ENCODE data around the gene TCF7L1. TPM values are rescaled to one million over a fixed set of nuclear protein-coding genes. Genes with fewer than 3 reads are reported as not detected.
"Not testable (repeated sequence)": the region's sequence is repeated elsewhere in the genome, so short reads cannot be mapped to it uniquely, and the experiment has no call there.

Gene TCF7L1
- total RNA-seq, 1 donor from 2014 or later: 10.3 TPM

DNA sequence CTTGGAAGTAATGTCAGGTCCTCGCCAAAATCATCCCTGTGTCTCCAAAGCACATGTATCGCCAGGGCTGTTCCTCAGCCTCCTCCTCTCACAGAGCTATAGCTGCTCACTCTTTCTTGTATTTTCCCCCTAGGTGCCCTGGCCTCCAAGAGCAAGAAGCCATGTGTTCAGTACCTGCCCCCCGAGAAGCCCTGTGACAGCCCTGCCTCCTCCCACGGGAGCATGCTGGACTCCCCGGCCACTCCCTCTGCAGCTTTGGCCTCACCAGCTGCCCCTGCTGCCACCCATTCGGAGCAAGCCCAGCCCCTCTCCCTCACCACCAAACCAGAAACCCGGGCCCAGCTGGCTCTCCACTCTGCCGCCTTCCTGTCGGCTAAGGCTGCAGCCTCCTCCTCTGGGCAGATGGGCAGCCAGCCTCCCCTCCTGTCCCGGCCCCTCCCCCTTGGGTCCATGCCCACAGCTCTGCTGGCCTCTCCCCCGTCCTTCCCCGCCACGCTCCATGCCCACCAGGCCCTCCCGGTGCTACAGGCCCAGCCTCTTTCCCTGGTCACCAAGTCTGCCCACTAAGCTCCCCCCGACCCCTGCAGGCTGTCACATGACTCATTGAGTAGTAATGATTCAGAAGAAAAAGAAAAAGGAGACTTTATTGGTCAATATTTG, 175.8 kb downstream of the TCF7L1 start:
- TF ChIP-seq, protein P1, sequence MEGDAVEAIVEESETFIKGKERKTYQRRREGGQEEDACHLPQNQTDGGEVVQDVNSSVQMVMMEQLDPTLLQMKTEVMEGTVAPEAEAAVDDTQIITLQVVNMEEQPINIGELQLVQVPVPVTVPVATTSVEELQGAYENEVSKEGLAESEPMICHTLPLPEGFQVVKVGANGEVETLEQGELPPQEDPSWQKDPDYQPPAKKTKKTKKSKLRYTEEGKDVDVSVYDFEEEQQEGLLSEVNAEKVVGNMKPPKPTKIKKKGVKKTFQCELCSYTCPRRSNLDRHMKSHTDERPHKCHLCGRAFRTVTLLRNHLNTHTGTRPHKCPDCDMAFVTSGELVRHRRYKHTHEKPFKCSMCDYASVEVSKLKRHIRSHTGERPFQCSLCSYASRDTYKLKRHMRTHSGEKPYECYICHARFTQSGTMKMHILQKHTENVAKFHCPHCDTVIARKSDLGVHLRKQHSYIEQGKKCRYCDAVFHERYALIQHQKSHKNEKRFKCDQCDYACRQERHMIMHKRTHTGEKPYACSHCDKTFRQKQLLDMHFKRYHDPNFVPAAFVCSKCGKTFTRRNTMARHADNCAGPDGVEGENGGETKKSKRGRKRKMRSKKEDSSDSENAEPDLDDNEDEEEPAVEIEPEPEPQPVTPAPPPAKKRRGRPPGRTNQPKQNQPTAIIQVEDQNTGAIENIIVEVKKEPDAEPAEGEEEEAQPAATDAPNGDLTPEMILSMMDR (IDR thresholded peaks at IDR 0.05): no peak
- Histone ChIP-seq H3K36me3 (peaks cover 36 to 42% of the 10 kb centered on the region in 2 donors), H3K9me3 (no peaks in the 10 kb centered on the region), H3K4me1 (peaks cover 4 to 8% of the 10 kb centered on the region in 2 donors), H3K27ac (peak overlapping the region; percentile 64 to 66), H3K4me3 (no peak overlapping the region), H3K27me3 (no peaks in the 10 kb centered on the region)
- intact Hi-C loops (cut with DNase I): no loop called here
- peak in 1 of 2 donors; percentile 79 for DNase-seq (ENCODE audit: low spot score in 2 of 2)

DNA sequence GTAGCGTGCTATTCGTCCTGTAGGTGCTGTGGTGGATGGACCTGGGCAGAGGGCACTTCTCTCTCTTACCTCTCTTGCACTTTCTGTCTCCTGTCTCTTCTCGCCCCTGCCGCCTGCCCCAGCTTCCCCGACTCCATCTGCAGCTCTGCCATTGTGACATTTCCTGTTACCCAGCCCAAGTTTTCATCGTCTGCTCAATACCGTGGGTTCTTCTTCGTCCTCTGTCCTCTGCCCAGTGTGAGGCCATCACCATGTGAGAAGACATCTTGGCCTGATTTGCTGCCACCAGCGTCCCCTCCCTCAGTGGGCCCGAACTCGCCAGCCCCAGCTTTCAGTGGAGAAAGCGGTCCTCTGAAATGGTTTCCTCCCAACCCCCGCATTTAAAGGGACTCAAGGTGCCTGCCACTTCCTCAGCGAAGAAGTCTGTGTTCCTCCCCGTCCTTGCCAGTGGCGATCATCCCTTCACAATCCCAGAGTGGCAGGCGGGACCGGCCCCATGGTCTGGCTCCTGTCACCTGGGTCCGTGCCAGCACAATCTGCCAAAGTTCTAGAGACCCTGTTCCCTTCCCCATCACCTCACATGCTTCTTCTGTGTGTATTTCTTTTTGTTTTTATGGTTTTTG, 176.6 kb downstream of the TCF7L1 start:
- H3K27ac ChIP-seq: peak overlapping the region; percentile 64 to 66
- H3K36me3 ChIP-seq: peaks cover 37 to 42% of the 10 kb centered on the region in 2 donors
- DNase-seq (ENCODE audit: low spot score in 2 of 2): no peak

DNA sequence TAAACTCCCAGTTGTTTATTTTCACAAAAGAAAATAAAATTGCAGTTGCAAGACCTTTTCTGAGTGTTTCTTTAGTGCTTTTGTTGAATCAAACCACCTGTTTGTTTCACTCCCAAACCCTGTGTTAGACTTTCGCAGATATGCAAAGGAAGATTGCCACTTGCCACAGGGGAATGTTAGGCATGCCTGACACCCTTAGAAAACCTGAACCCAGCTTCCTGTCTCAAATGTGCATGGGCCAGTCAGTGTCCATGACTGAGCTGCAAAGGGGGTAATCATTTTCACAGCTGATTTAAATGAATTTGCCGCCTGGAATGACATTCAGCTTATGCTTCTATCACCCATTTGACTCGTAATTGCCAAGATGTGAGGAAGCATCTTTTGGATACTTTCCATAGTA, 177.1 kb downstream of the TCF7L1 start:
- Histone ChIP-seq H3K27ac (peak overlapping the region in 1 of 2 donors; percentile 66), H3K36me3 (peaks cover 34 to 42% of the 10 kb centered on the region in 2 donors), H3K9me3 (no peaks in the 10 kb centered on the region), H3K4me1 (peaks cover 4 to 8% of the 10 kb centered on the region in 2 donors), H3K27me3 (no peaks in the 10 kb centered on the region), H3K4me3 (no peak overlapping the region)
- TF ChIP-seq, protein P1 (IDR thresholded peaks at IDR 0.05): no peak
- DNase-seq (ENCODE audit: low spot score in 2 of 2): no peak
- intact Hi-C loops (cut with DNase I): no loop called here

More for the DNA sequence above, 176.6 kb downstream of the TCF7L1 start:
- Histone ChIP-seq H3K4me3 (no peak overlapping the region), H3K4me1 (peaks cover 4 to 8% of the 10 kb centered on the region in 2 donors), H3K27me3 (no peaks in the 10 kb centered on the region), H3K9me3 (no peaks in the 10 kb centered on the region)
- intact Hi-C loops (cut with DNase I): no loop called here
- TF ChIP-seq, protein P1 (IDR thresholded peaks at IDR 0.05): no peak

DNA sequence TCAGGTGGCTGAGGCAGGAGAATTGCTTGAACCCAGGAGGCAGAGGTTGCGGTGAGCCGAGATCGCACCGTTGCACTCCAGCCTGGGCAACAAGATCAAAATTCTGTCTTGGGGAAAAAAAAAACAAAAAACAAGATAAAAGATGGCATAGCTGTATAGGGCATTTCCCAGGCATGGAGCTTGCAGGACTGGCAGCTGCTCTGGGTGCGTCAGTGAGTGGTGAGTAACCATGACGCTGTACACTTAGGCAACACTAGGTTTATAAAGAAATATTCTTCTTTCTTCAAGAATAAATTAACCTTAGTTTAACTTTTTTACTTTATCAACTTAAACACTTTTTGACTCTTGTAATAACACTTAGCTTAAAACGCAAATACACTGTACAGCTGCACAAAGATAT, 179.2 kb downstream of the TCF7L1 start:
- no peak overlapping the region for H3K4me3 ChIP-seq
- H3K4me1 ChIP-seq: peaks cover 4 to 8% of the 10 kb centered on the region in 2 donors
- DNase-seq (ENCODE audit: low spot score in 2 of 2): no peak
- TF ChIP-seq, protein P1 (IDR thresholded peaks at IDR 0.05): no peak
- no peaks in the 10 kb centered on the region for H3K9me3 ChIP-seq
- no peaks in the 10 kb centered on the region for H3K27me3 ChIP-seq
- H3K36me3 ChIP-seq: peaks cover 22 to 39% of the 10 kb centered on the region in 2 donors
- intact Hi-C loops (cut with DNase I): no loop called here
- H3K27ac ChIP-seq: peak overlapping the region in 1 of 2 donors; percentile 22

DNA sequence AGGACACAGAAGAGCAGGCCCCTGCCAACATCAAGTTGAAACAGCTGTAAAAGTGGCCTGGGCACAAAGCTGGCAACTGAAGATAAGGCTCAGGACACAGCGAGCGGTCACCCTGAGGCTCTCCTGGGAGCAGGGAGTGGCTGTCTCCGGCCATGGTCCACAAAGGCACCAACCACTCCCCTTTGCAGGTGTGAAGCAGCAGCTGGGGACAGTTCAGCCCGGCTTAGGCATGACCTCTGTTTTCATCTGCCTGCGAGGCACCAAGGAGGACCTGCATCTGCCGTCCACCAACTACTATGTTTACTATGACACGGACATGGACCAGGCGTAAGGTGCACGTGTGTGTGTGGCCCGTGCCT, 181.7 kb downstream of the TCF7L1 start:
- no peaks in the 10 kb centered on the region for H3K9me3 ChIP-seq
- peaks cover 19 to 48% of the 10 kb centered on the region in 2 donors for H3K36me3 ChIP-seq
- H3K4me3 ChIP-seq: no peak overlapping the region
- DNase-seq (ENCODE audit: low spot score in 2 of 2): no peak
- intact Hi-C loops (cut with DNase I): no loop called here
- peaks cover 0 to 7% of the 10 kb centered on the region in 2 donors for H3K4me1 ChIP-seq
- no peak overlapping the region for H3K27ac ChIP-seq
- TF ChIP-seq, protein P1 (IDR thresholded peaks at IDR 0.05): no peak
- H3K27me3 ChIP-seq: no peaks in the 10 kb centered on the region

DNA sequence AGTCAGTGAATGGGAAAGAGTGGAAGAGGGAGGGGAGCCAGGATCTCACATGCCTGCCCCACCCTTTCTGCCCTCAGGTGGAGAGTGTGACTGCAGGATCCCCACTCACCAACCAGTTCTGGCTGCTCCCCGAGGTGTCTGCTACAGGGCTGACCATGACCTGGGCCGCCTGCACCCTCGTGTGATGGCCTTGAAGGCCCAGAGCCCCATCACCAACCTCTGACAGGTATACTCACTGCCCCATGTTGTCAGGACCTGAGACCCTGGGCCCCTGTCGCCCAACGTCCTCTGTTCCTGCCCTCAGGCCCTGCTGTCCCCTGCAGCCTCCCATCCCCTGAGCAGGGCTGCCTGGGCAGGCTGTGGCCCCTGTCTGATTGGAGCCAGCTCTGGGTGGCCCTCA, 182.7 kb downstream of the TCF7L1 start:
- intact Hi-C loops (cut with DNase I); H3K27ac ChIP-seq; H3K4me3 ChIP-seq; H3K9me3 ChIP-seq; H3K27me3 ChIP-seq; DNase-seq (ENCODE audit: low spot score in 2 of 2): not testable (repeated sequence)
- Histone ChIP-seq H3K4me1 (peaks cover 0 to 12% of the 10 kb centered on the region in 2 donors), H3K36me3 (peaks cover 24 to 57% of the 10 kb centered on the region in 2 donors)
